ENCODE measurements around the gene SMS.

The SMS gene

DNA sequence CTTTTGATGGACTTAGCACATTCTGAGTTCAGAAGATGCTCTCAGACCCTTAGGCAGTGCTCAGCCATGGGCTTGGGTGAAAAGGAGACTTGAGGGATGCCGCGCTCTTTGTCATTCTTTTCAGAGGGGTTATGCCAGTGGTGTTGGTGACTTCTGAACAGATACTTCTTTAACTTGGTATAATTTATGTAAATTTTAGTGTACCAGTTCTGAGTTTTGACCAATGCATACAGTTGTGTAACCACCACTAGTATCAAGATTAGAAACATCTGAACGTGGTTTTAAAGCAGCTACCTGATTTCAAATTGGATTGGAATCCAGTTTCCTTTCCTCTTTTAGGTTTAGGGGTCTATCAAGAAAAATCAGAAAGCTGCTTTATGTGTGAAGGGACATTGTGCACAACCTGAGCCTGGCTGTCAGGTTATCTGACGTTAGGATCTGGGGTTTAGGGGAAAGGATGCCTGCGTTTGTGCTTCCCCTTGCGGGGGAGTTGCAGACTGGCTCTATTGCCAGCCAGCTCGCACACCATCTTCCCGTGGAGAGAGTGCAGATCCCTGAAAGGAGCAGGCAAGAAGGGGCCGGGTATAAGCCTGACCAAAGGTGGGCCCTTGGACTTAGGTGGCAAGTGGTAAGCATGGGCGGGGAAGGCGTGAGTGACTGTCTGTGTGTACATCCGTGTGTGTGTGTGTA, 19.0 kb downstream of the SMS start:
- no peak overlapping the region for H3K4me3 Mint-ChIP-seq
- no peaks in the 10 kb centered on the region for H3K27me3 Mint-ChIP-seq (ENCODE audit: low read depth)
- H3K27ac Mint-ChIP-seq: no peak overlapping the region
- peaks cover 7% of the 10 kb centered on the region for H3K36me3 Mint-ChIP-seq (ENCODE audit: low read depth)
- no peaks in the 10 kb centered on the region for H3K9me3 Mint-ChIP-seq
- peaks cover 32% of the 10 kb centered on the region for H3K4me1 Mint-ChIP-seq (ENCODE audit: low read depth)

DNA sequence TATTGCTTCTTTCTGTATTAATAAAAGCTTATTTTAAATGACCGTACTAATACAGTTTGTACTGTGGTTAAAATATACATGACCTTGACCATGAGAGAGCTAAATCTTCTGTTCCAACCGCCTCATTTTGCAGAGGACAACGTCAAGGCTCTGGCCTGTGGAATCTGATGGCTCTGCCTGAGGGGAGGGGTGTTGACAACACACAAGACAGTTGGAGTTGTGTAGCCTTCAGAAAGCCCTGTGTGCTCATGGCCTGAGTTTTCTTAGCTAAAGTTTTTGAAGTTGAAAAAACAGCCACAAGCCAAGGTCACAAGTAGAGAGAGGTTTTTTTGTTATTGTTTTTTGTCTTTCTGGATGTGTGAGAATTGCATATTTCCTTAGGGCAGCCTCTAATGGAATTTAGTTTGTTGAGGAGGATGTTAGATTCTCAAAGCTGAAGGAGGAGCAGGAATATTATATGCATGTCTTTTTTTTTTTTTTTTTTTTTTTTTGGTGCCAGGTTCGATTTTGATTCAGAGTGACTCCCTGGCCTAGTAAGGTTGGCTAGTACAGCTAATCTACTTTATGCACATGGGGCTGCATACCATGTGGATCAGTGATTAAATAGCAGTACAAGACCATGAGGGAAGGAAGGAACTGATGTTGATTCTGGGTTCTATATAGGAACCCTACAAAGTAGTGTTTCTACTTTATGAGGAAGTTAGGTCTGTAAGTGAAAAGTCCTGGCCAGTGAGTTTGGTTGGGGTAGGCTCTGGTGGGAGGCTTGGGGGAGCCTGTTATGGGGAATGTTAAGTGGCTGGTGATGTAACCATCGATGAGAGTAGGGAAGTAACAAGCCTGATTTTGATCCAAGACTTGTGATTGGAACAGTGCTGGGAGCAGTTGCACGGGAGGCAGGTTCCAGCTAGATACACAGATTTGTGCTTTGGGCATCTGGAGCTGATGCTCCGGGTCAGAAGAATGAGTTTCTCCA, 20.3 kb downstream of the SMS start:
- Mint-ChIP-seq H3K9me3 (no peaks in the 10 kb centered on the region), H3K27me3 (ENCODE audit: low read depth) (no peaks in the 10 kb centered on the region), H3K4me1 (ENCODE audit: low read depth) (peaks cover 32% of the 10 kb centered on the region), H3K27ac (no peak overlapping the region), H3K4me3 (no peak overlapping the region), H3K36me3 (ENCODE audit: low read depth) (peaks cover 2% of the 10 kb centered on the region)

DNA sequence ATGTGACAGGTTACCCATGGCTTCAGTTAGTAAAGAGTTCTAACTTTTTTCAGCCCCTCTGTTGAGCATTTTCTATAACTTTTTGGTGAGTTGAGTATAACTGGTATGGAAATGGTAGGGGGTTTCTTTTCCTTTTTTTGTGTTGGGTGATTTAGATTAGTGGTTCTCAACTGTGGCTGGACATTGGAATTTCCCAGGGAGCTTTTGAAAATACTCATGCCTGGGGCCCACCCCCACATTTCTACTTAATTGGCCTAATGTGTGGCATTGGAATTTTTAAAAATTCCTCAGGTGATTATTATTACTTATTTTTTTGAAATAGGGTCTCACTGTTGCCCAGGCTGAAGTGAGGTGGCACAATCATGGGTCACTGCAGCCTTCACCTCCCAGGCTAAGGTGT, 21.9 kb downstream of the SMS start:
- no peaks in the 10 kb centered on the region for H3K27me3 Mint-ChIP-seq (ENCODE audit: low read depth)
- H3K36me3 Mint-ChIP-seq (ENCODE audit: low read depth): peaks cover 2% of the 10 kb centered on the region
- H3K27ac Mint-ChIP-seq: no peak overlapping the region
- peaks cover 32% of the 10 kb centered on the region for H3K4me1 Mint-ChIP-seq (ENCODE audit: low read depth)
- H3K4me3 Mint-ChIP-seq: no peak overlapping the region
- H3K9me3 Mint-ChIP-seq: no peaks in the 10 kb centered on the region

DNA sequence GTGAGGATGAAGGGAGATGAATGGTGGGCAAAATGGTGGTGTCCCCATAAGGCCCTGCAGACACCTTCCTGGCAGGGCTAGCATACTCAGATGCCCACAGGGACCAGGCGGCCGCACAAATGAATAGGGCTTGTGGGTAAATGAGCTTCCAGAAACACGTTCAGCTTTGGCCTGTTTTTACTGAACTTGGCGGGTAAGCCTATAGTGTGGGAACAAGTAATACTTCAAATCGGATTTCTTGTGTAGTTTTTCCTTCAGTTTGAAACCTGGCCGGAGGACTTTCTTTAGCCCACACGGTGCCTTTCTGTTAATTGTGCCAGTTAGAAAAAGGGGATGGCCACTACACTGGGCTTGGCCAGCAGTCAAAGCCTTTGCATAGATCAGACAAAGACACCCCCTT, 22.8 kb downstream of the SMS start:
- Mint-ChIP-seq H3K27ac (no peak overlapping the region), H3K27me3 (ENCODE audit: low read depth) (no peaks in the 10 kb centered on the region), H3K4me3 (no peak overlapping the region), H3K36me3 (ENCODE audit: low read depth) (peaks cover 2% of the 10 kb centered on the region), H3K9me3 (no peaks in the 10 kb centered on the region), H3K4me1 (ENCODE audit: low read depth) (peaks cover 24% of the 10 kb centered on the region)

DNA sequence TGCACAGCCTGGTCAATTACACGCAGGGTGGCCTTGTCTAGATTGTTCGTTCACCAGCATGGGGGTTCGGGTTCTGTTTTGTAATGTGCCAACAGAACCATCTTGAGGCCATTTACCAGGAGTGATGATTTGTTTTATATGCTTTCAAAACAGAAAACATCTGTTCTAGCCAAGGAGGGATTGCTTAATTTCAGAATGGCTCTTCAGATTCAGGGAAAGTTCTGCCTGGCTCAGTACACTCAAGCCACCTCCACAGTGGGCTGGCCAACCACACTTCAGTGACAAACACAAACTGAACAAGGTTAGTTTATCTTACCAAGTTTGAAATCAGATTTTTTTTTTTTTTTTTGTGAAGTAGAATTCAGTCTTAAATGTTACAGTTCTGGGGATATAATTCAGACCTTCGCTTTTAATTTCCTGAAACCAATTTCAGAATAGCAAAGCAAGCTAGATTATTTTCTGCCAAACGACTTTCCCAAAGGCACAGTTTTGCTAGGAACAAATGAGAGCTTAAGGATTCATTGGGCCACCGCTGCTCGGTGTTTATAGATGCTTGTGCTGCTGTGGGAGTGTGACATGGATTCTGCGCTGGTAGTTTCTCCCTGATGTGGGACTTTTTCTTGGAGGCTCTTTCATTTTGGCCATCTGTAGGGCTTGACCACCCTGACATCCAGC, 23.4 kb downstream of the SMS start:
- Mint-ChIP-seq H3K4me1 (ENCODE audit: low read depth) (peaks cover 19% of the 10 kb centered on the region), H3K27ac (no peak overlapping the region), H3K36me3 (ENCODE audit: low read depth) (peaks cover 2% of the 10 kb centered on the region), H3K9me3 (no peaks in the 10 kb centered on the region), H3K4me3 (no peak overlapping the region), H3K27me3 (ENCODE audit: low read depth) (no peaks in the 10 kb centered on the region)

DNA sequence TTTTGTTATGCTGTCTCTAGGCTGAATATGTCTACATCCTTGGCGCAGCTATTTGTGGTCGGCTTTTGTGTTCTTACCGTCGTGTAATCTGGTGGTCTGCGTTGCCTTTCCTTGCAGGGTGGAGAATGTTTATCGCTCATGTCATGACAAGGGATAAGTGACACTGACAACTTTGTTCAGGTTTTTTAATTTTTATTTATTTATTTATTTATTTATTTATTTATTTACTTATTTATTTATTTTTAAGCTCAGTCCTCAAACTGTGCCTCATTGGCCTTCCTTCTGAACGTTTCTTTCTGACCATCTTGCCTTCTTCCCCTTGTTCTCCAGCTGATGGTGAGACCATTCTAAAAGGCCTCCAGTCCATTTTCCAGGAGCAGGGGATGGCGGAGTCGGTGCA, 26.4 kb downstream of the SMS start:
- H3K27me3 Mint-ChIP-seq (ENCODE audit: low read depth): no peaks in the 10 kb centered on the region
- H3K9me3 Mint-ChIP-seq: no peaks in the 10 kb centered on the region

DNA sequence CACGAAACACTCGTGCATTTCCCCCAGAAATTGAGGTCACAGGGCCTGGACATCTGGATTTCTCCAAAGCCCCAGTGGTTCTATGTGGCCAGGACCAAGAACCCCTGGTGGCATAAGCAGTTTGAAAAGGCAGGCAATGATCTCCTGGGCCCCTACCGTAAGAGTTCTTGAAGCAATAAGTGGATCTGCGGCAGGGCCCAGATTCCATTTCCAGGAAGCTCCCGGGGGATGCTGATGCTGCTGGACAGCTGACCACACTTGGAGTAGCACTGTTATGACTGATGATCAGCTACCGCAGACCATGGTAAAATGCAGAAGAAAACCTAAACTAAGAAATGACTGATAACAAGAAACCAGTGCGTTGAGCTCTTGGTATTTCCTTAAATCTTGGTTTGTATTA, 27.8 kb downstream of the SMS start:
- H3K36me3 Mint-ChIP-seq (ENCODE audit: low read depth): peaks cover 3% of the 10 kb centered on the region

More for the DNA sequence above, 26.4 kb downstream of the SMS start:
- H3K4me3 Mint-ChIP-seq: no peak overlapping the region
- no peaks in the 10 kb centered on the region for H3K36me3 Mint-ChIP-seq (ENCODE audit: low read depth)
- H3K27ac Mint-ChIP-seq: no peak overlapping the region
- H3K4me1 Mint-ChIP-seq (ENCODE audit: low read depth): peaks cover 1% of the 10 kb centered on the region

DNA sequence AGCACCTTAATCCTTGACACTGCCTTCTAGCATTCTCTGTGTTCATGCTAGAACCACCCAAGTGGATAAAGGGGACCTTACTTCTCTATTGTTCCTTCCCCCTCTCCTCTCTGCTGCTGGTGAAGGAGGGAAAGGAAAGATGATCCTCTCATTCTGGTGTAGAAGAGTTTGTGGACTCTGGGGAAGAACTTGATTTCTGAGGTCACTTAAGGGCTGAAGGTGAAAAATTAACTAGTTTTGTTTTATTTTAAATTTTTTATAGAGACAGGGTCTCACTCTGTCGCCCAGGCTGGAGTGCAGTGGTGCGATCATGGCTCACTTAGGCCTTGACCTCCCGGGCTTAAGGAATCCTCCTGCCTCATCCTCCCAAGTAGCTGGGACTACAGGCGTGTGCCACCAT, 29.8 kb downstream of the SMS start:
- Mint-ChIP-seq H3K27me3 (ENCODE audit: low read depth) (no peaks in the 10 kb centered on the region), H3K9me3 (no peaks in the 10 kb centered on the region), H3K4me3 (no peak overlapping the region), H3K4me1 (ENCODE audit: low read depth) (peaks cover 23% of the 10 kb centered on the region), H3K36me3 (ENCODE audit: low read depth) (peaks cover 3% of the 10 kb centered on the region), H3K27ac (no peak overlapping the region)

More for the DNA sequence above, 27.8 kb downstream of the SMS start:
- Mint-ChIP-seq H3K4me3 (no peak overlapping the region), H3K9me3 (no peaks in the 10 kb centered on the region), H3K27ac (no peak overlapping the region), H3K4me1 (ENCODE audit: low read depth) (peaks cover 10% of the 10 kb centered on the region), H3K27me3 (ENCODE audit: low read depth) (no peaks in the 10 kb centered on the region)

DNA sequence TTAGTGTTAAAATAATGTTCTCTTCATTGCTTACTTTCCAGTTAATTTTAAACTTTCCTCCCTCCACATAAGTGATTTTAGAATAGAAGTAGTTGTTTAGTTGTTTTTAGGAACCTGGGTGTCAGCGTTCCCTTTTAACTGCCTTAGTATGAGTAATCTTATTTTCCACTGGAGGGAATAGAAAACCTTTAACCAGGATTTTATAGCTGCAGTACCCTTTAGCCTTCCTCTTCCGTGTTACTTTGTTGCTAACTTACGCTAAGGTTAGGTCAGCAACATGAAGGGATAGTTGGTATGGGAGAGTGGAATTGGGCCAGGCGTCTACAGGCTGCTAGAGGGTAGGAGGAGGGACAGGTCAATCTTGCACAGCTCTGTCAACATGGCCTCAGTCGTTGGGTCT, 31.5 kb downstream of the SMS start:
- no peaks in the 10 kb centered on the region for H3K9me3 Mint-ChIP-seq
- no peaks in the 10 kb centered on the region for H3K27me3 Mint-ChIP-seq (ENCODE audit: low read depth)
- H3K4me1 Mint-ChIP-seq (ENCODE audit: low read depth): peaks cover 26% of the 10 kb centered on the region
- no peak overlapping the region for H3K4me3 Mint-ChIP-seq
- H3K36me3 Mint-ChIP-seq (ENCODE audit: low read depth): peaks cover 3% of the 10 kb centered on the region
- H3K27ac Mint-ChIP-seq: peak overlapping the region; percentile 97

DNA sequence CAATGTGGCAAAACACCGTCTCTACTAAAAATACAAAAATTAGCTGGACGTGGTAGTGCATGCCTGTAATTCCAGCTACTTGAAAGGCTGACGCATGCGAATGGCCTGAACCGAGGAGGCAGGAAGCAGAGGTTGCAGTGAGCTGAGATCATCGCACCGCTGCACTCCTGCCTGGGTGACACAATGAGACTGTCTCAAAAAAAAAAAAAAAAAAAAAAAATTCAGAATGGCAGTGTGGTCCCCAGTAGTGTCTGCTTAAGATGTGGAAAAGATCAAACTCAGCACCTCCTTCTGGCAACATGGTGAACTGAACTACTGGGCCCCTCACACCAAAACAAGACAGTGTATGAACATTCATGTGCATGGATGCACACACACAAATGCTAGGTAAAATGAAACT, 32.2 kb downstream of the SMS start:
- peaks cover 26% of the 10 kb centered on the region for H3K4me1 Mint-ChIP-seq (ENCODE audit: low read depth)
- no peaks in the 10 kb centered on the region for H3K9me3 Mint-ChIP-seq
- H3K4me3 Mint-ChIP-seq: peak overlapping the region; percentile 66
- peak overlapping the region; percentile 97 for H3K27ac Mint-ChIP-seq
- H3K27me3 Mint-ChIP-seq (ENCODE audit: low read depth): no peaks in the 10 kb centered on the region
- peaks cover 3% of the 10 kb centered on the region for H3K36me3 Mint-ChIP-seq (ENCODE audit: low read depth)

DNA sequence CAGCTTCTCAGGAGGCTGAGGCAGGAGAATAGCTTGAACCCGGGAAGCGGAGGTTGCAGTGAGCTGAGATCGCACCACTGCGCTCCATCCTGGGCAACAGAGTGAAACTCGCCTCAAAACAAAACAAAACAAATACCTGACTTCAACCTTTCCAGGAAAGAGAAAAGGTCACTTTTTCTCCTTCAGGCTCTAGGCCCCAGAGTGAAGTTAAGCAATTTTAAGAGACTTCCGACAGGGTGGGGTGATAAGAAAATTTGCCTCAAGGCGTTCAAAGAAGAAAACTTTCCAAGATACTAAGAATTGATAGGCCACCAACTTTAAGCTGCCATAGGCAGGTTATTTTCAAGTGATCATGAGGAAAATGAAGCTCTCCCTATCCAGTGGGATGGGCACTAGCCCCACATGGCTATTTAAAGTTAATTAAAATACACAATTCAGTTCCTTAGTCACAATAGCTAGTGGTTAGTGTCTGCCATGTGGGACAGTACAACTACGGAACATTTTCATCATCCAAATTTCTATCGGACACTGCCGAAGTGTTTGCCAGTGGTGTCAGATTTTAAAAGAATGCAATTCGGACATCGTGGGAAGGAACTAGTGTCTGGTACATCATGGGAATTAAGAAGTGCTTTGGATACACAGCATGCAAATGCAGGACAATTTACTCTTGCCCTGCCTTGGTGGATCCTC, 33.0 kb downstream of the SMS start:
- Mint-ChIP-seq H3K27ac (peak overlapping the region; percentile 97), H3K9me3 (no peaks in the 10 kb centered on the region), H3K27me3 (ENCODE audit: low read depth) (no peaks in the 10 kb centered on the region), H3K4me3 (peak overlapping the region; percentile 79), H3K36me3 (ENCODE audit: low read depth) (peaks cover 3% of the 10 kb centered on the region), H3K4me1 (ENCODE audit: low read depth) (peaks cover 26% of the 10 kb centered on the region)

DNA sequence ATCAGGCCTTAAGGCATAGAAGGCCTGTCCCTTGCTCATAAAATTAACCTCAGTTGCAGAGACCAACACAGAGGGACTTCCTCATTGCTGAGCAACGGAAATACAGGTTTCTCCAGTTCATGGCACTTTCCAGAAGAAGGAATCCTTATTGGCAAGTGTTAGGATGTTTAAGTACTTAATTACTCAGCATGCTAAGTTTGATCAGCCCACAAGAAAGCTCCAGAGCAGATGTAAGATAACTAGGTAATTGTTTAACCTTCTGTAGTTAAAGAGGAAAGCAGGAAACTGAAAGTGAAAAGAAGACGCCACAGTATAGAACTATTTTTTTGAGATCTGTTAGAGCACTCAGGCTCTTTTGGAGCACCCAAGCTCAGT, 33.5 kb downstream of the SMS start:
- Mint-ChIP-seq H3K9me3 (no peaks in the 10 kb centered on the region), H3K27me3 (ENCODE audit: low read depth) (no peaks in the 10 kb centered on the region), H3K4me1 (ENCODE audit: low read depth) (peaks cover 26% of the 10 kb centered on the region), H3K4me3 (peak overlapping the region; percentile 79), H3K27ac (peak overlapping the region; percentile 97), H3K36me3 (ENCODE audit: low read depth) (peaks cover 3% of the 10 kb centered on the region)

DNA sequence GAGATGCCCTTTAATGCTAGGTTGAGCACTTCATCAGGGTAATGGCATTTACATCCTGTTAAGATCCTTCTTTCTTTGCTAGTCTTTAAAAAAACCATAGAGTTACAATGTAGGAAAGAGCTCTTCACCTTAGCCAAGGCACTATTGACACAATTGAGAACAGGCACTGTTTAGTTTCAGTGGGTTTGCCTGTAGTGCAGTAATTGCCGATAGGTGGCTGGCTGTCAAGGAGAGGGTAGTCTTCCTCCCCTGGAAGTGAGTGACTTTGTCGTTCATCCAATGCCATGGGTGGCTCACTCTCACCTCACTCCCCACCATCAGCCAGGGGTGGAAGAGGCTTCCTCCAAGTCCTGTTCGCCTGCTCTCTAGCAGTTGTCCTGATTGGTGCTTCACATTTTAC, 34.7 kb downstream of the SMS start:
- H3K36me3 Mint-ChIP-seq (ENCODE audit: low read depth): peaks cover 3% of the 10 kb centered on the region
- no peaks in the 10 kb centered on the region for H3K27me3 Mint-ChIP-seq (ENCODE audit: low read depth)
- no peaks in the 10 kb centered on the region for H3K9me3 Mint-ChIP-seq
- H3K27ac Mint-ChIP-seq: no peak overlapping the region
- no peak overlapping the region for H3K4me3 Mint-ChIP-seq
- H3K4me1 Mint-ChIP-seq (ENCODE audit: low read depth): peaks cover 26% of the 10 kb centered on the region

DNA sequence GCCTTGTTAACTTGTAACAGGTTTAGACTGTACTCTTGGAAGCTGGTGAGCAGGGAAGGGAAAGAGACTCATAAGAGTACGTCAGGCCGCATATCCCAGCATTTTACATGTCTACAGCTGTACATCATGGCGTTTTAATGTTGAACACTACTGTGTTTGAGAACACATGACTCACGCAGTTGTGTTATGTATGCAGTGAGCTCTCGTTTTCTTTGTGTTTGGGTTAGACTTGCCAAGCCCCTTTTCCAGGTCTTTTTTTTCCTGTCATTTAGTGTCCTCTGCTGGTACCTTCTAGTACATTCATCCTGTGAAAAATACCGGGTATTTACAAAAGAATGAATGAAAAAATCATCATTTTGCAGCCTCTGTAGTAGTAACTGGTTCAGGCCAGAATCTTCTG, 35.3 kb downstream of the SMS start:
- Mint-ChIP-seq H3K4me3 (no peak overlapping the region), H3K27me3 (ENCODE audit: low read depth) (no peaks in the 10 kb centered on the region), H3K4me1 (ENCODE audit: low read depth) (peaks cover 26% of the 10 kb centered on the region), H3K36me3 (ENCODE audit: low read depth) (peaks cover 3% of the 10 kb centered on the region), H3K27ac (no peak overlapping the region), H3K9me3 (no peaks in the 10 kb centered on the region)
